GM13977 (cell line): ENCODE data around the gene MAOA.

ENCODE experiments used
- DNase-seq: peaks from one replicate; pipeline ENCODE4 v3.0.0; 2012; ENCODE audit warnings: low spot score
- in situ Hi-C: fragments of 300-500 bp; cut with MboI; formaldehyde crosslinking; loops from one replicate; pipeline ENCODE4 v1.12.0; 2022; ENCODE audit warnings: low sequenced_read_pairs, low pct_unique_long_range_greater_than_20kb, mixed read lengths, inconsistent platforms; ENCODE audit not compliant: unreplicated experiment
- TF ChIP-seq, protein P1 (sequence below): IDR thresholded peaks from 2 replicates; pipeline ENCODE4 v1.5.1; 2012; ENCODE audit warnings: mild to moderate bottlenecking, control low read depth; ENCODE audit not compliant: insufficient read depth; ENCODE audit errors: extremely low read depth, missing control alignments

The MAOA gene

DNA sequence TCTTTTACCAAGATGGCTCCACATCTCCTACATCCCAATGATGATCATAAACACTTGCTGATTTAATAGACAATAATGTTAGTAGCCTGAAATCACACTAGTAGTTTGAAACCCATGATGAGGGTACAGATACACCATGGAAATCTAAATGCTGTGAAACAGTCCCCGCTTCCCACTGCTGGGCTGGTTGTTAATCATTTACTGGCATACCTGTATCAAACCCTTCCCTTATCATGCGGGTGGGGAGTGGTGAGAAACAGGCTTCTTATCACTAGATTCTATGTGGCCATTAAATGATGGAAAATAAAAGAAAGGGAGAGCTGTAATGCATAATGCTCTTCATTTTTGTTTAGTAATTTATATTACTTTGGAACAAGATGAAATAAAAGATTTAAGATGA, 21.9 kb downstream of the MAOA start:
- DNase-seq: no peak
- in situ Hi-C loops: no loop called here
- TF ChIP-seq, protein P1, sequence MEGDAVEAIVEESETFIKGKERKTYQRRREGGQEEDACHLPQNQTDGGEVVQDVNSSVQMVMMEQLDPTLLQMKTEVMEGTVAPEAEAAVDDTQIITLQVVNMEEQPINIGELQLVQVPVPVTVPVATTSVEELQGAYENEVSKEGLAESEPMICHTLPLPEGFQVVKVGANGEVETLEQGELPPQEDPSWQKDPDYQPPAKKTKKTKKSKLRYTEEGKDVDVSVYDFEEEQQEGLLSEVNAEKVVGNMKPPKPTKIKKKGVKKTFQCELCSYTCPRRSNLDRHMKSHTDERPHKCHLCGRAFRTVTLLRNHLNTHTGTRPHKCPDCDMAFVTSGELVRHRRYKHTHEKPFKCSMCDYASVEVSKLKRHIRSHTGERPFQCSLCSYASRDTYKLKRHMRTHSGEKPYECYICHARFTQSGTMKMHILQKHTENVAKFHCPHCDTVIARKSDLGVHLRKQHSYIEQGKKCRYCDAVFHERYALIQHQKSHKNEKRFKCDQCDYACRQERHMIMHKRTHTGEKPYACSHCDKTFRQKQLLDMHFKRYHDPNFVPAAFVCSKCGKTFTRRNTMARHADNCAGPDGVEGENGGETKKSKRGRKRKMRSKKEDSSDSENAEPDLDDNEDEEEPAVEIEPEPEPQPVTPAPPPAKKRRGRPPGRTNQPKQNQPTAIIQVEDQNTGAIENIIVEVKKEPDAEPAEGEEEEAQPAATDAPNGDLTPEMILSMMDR: no peak

DNA sequence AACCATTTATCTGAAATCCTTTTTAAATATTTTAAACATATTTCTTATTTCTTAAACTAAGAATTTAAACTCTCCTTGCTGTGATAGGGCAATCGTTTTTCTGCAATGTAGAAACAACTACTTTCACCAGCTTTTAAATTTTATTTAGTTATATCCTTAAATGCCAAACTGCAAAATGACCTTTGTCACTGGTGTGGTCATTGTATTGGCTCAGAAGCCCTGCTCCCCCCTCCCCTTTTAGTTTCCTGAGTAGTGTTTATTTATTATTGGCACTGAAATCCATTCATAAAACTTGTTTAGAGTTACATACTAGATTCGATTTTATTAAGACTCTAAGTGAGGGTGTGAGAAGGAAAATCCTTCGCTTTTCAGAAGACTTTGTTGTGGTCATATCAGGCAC, 23.0 kb downstream of the MAOA start:
- DNase-seq: no peak
- in situ Hi-C loops: no loop called here
- TF ChIP-seq, protein P1: no peak

DNA sequence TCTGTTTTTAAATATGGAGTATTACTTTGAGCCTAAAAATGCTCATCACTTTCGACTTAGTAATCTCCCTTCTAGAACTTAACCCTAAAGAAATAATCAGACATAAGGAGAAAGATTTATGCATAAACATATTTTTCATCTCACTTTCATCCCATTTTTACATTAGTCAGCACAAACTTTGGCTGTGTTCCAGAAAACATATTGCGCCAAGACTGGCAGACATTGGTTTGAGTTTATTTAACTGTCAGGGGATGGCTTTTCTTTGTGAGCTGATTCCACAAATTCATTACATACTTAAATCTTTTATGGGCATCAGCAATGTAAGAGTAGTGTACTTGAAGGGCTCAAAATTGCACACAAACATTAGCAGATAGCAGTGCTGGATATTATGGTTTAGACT, 23.7 kb downstream of the MAOA start:
- DNase-seq: no peak
- TF ChIP-seq, protein P1: no peak
- in situ Hi-C loops: no loop called here

DNA sequence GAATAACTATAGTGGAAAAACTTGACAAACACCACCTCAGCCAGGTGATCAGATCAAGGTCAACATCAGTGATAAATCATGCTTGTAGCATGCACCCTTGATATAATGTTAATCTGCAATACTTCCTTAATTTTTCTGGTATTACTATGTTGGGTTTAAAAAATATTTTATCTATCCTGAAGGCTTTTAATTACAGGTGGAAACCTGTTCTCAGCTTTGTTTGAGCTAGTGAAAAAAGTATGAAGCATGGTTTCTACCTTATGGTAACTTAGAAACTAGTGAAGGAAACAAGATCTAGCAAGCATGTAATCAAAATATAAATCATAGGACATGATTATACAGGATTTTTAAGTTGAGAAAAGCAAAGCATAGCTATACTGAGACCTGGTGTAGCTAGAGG, 26.6 kb downstream of the MAOA start:
- DNase-seq: no peak
- in situ Hi-C loops: no loop called here
- TF ChIP-seq, protein P1: no peak

DNA sequence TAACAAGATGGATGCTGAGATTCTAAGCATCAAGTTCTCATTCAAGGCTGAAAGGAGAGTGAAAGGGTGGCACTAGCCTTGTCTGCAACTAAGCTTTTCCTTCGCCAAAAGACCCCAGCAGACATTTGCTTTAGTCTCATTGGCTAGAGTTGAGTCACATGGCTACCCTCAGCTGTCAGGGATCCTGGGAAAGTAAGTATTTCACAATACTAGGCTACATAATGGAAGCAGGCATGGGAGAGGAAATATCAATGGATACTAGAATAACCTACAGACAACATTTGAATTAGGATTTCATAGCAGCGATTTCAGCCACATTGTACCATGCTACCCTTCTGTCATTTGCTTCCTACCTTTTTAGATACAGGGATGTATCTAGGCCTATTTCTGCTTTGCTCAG, 29.1 kb downstream of the MAOA start:
- in situ Hi-C loops: no loop called here
- TF ChIP-seq, protein P1: no peak
- DNase-seq: no peak

DNA sequence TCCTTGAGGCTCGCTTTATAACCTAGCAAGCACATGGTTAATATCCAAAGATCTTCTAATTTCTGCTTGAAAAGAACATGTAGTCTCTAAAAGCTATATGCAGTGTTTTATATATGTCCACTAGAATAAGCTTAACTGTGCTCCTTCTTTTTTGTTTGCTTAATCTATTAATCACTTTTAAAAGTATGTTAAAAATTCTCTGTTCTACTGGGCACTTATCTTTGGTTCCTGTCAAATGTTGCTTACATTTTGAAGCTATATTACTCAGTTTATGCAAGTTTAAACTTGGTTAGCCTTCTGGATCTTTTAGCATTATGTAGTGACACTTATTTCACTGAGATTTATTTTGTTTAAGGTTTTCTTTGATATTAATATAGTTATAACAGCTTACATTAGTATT, 32.5 kb downstream of the MAOA start:
- TF ChIP-seq, protein P1: no peak
- DNase-seq: no peak
- in situ Hi-C loops: no loop called here
